ENCODE data around the gene COL4A1.

DNA sequence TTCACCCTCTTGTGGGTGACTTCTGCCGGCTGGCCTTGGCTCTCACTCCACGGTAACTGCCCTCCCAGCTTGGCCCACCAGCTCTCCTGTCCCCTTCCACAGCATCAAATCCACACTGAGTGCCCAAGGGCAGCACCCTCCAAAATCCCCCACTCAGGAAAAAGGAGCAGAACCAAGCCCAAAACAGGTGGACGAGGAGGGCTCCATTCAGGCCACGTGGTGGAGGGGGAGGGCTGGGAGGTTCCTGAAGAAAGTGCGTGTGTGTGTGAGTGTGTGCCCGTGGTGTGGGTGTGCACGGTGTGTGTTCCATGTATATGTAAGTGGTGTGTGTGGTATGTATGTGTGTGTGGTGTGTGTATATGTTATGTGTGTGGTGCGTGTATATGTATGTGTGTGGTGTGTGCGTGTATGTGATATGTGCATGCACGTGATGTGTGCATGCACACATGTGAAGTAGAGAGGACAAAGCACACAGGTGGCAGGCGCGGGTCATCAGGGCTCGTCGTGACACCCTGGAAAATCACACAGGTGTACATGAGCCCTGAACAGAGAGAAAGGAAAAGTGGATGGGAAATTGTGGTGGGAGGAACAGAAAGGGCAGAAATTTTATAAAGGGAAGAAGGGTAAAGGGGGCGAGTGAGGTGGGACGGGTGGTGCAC, 76.9 kb downstream of the COL4A1 start:
- TF ChIP-seq, protein P1, sequence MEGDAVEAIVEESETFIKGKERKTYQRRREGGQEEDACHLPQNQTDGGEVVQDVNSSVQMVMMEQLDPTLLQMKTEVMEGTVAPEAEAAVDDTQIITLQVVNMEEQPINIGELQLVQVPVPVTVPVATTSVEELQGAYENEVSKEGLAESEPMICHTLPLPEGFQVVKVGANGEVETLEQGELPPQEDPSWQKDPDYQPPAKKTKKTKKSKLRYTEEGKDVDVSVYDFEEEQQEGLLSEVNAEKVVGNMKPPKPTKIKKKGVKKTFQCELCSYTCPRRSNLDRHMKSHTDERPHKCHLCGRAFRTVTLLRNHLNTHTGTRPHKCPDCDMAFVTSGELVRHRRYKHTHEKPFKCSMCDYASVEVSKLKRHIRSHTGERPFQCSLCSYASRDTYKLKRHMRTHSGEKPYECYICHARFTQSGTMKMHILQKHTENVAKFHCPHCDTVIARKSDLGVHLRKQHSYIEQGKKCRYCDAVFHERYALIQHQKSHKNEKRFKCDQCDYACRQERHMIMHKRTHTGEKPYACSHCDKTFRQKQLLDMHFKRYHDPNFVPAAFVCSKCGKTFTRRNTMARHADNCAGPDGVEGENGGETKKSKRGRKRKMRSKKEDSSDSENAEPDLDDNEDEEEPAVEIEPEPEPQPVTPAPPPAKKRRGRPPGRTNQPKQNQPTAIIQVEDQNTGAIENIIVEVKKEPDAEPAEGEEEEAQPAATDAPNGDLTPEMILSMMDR (optimal IDR thresholded peaks at IDR 0.05 in 1 of 3, IDR thresholded peaks at IDR 0.05 in 1 of 3, conservative IDR thresholded peaks at IDR 0.05 in 1 of 3; ENCODE audit: extremely low read depth in 1 of 3, insufficient read depth in 2 of 3, low read length in 3 of 3), result no peak
- no peak for TF ChIP-seq EZH2 (IDR thresholded peaks at IDR 0.05; ENCODE audit: low read length)

Data from keratinocyte (primary cell).